HepG2 (cell line): ENCODE measurements around the gene VSTM2A. TPM values are rescaled to one million over a fixed set of nuclear protein-coding genes. Genes with fewer than 3 reads are reported as not detected.

ENCODE experiments used
- ATAC-seq: fragments of 200-7000 bp; cut with Tn5 transposase; 3 replicates; pipeline ENCODE4 v1.9.1; 2020; ENCODE audit warnings: mild to moderate bottlenecking, moderate library complexity
- BruUV-seq: library from RNA; stranded (reverse); fragments of 400-500 nt; replicated peaks from 2 replicates; lab custom pipeline; 2021; lab: Mats Ljungman, UMichigan
- CTCF ChIA-PET: fragments of 300-600 bp; formaldehyde crosslinking; extraction: SDS; loops from one replicate; lab custom pipeline; 2021; ENCODE audit warnings: low total read pairs, inconsistent platforms, low intra/inter-chr PET ratio; lab: Yijun Ruan, JAX
- POLR2A ChIA-PET: fragments of 350-600 bp; sonication (Branson Sonifier 250); formaldehyde crosslinking; loops from one replicate; lab custom pipeline; 2020; ENCODE audit warnings: antibody characterized with exemption, inconsistent platforms; lab: Yijun Ruan, JAX
- DNase-seq: peaks from one replicate; pipeline ENCODE4 v3.0.0-alpha.2; 2015; ENCODE audit warnings: low spot score
- FAIRE-seq: peaks from 3 replicates; lab custom pipeline; 2011; peaks lifted over from hg19 to GRCh38; lab: Jason Lieb, UNC
- H2AFZ ChIP-seq: one replicate; pipeline ENCODE4 v1.6.1; 2011; ENCODE audit warnings: low read length, inconsistent platforms
- H3K27ac ChIP-seq: fragments of 300-600 bp; 3 replicates; pipeline ENCODE4 v1.8.0; 2011; ENCODE audit warnings: mixed run types, mild to moderate bottlenecking, mixed read lengths, low read length, inconsistent platforms; ENCODE audit not compliant: insufficient read depth; ENCODE audit errors: extremely low read length
- H3K27me3 ChIP-seq, 2 experiments: fragments of 200-600 bp in 1 of 2; 2 replicates in 1 of 2; 3 replicates in 1 of 2; pipeline versions ENCODE4 v1.6.0 to v1.8.0; 2011; ENCODE audit warnings: low read length in 2 of 2, mild to moderate bottlenecking in 2 of 2, moderate library complexity in 2 of 2, inconsistent platforms in 1 of 2; ENCODE audit not compliant: insufficient read depth in 2 of 2, control insufficient read depth in 1 of 2
- H3K36me3 ChIP-seq, 2 experiments: fragments of 200-600 bp in 1 of 2; replicated peaks in 1 of 2; 2 replicates in 1 of 2; 3 replicates in 1 of 2; pipeline versions ENCODE4 v1.5.1 to v1.8.0; 2011; ENCODE audit warnings: low read length in 2 of 2, inconsistent platforms in 1 of 2; ENCODE audit not compliant: insufficient read depth in 2 of 2, control insufficient read depth in 1 of 2
- H3K4me1 ChIP-seq: 2 replicates; pipeline ENCODE4 v1.5.1; 2012; ENCODE audit warnings: low read length, inconsistent platforms; ENCODE audit not compliant: insufficient read depth
- H3K4me2 ChIP-seq: 2 replicates; pipeline ENCODE4 v1.6.0; 2011; ENCODE audit warnings: low read depth, low read length, inconsistent platforms
- H3K4me3 ChIP-seq, 3 experiments: fragments of 200-600 bp in 1 of 3; sonication (generic), shearing (Covaris generic) in 1 of 3; replicated peaks in 1 of 3; 2 replicates each; pipeline ENCODE4 v1.5.1; 2011 to 2016; ENCODE audit warnings: low read length in 3 of 3, inconsistent platforms in 2 of 3, low read depth in 2 of 3, mild to moderate bottlenecking in 2 of 3, control low read depth in 1 of 3, mixed read lengths in 1 of 3; ENCODE audit not compliant: insufficient read depth in 1 of 3
- H3K79me2 ChIP-seq: one replicate; pipeline ENCODE4 v1.6.1; 2011; ENCODE audit warnings: low read length, inconsistent platforms; ENCODE audit not compliant: insufficient read depth
- H3K9ac ChIP-seq: 2 replicates; pipeline ENCODE4 v1.6.0; 2011; ENCODE audit warnings: mild to moderate bottlenecking, low read depth, low read length, inconsistent platforms; ENCODE audit not compliant: insufficient read depth
- H3K9me3 ChIP-seq: 2 replicates; pipeline ENCODE4 v1.5.1; 2012; ENCODE audit warnings: mild to moderate bottlenecking, low read length
- H4K20me1 ChIP-seq: 2 replicates; pipeline ENCODE4 v1.6.0; 2011; ENCODE audit warnings: inconsistent platforms, mild to moderate bottlenecking, low read length, moderate library complexity; ENCODE audit not compliant: insufficient read depth
- CBFB ChIP-seq: sonication (generic); formaldehyde crosslinking; IDR thresholded peaks from 2 replicates; pipeline ENCODE4 v1.4.0; 2020; ENCODE audit warnings: missing genetic modification reagents
- HDAC2 ChIP-seq: sonication (generic); formaldehyde crosslinking; IDR thresholded peaks from 2 replicates; pipeline ENCODE4 v1.4.0; 2020; ENCODE audit warnings: missing genetic modification reagents
- KLF11 ChIP-seq: IDR thresholded peaks from 2 replicates; pipeline ENCODE4 v1.6.1; 2016; ENCODE audit warnings: missing compliant biosample characterization
- NFIC ChIP-seq: IDR thresholded peaks from 2 replicates; pipeline ENCODE4 v1.6.1; 2012; ENCODE audit warnings: mild to moderate bottlenecking, low read length, inconsistent platforms
- STAG1 ChIP-seq: sonication (generic); formaldehyde crosslinking; IDR thresholded peaks from 2 replicates; pipeline ENCODE4 v1.4.0; 2020; ENCODE audit warnings: missing genetic modification reagents
- ZFY ChIP-seq: sonication (generic); formaldehyde crosslinking; IDR thresholded peaks from 2 replicates; pipeline ENCODE4 v1.4.0; 2020; ENCODE audit warnings: missing genetic modification reagents
- ZMYM3 ChIP-seq: sonication (generic); formaldehyde crosslinking; IDR thresholded peaks from 2 replicates; pipeline ENCODE4 v1.5.1; 2020; ENCODE audit warnings: mild to moderate bottlenecking, missing genetic modification reagents
- ZNF121 ChIP-seq: sonication (generic); formaldehyde crosslinking; IDR thresholded peaks from 2 replicates; pipeline ENCODE4 v1.5.0; 2020; ENCODE audit warnings: mild to moderate bottlenecking, missing genetic modification reagents
- ZNF230 ChIP-seq: sonication (generic); formaldehyde crosslinking; IDR thresholded peaks from 2 replicates; pipeline ENCODE4 v1.4.0; 2020; ENCODE audit warnings: mild to moderate bottlenecking, missing genetic modification reagents
- ZNF253 ChIP-seq: sonication (generic); formaldehyde crosslinking; IDR thresholded peaks from 2 replicates; pipeline ENCODE4 v1.8.0; 2022; ENCODE audit warnings: mild to moderate bottlenecking, missing genetic modification reagents, borderline replicate concordance
- ZNF776 ChIP-seq: sonication (generic); formaldehyde crosslinking; IDR thresholded peaks from 2 replicates; pipeline ENCODE4 v1.4.0; 2020; ENCODE audit warnings: mild to moderate bottlenecking, missing genetic modification reagents
- WGBS: methylation state at CpG from one replicate; pipeline ENCODE4 v1.1.6; 2017; ENCODE audit warnings: low lambda C conversion rate; 5-methylcytosine and 5-hydroxymethylcytosine counted together
- in situ Hi-C: cut with HindIII; loops from 2 replicates; pipeline ENCODE4 v1.10.0; 2017; ENCODE audit warnings: low pct_unique_long_range_greater_than_20kb; ENCODE audit not compliant: extremely low pct_ligation_motif_present
- intact Hi-C: fragments of 100-400 bp; cut with micrococcal nuclease; formaldehyde crosslinking; loops from one replicate; pipeline ENCODE4 v1.10.0; 2022; ENCODE audit not compliant: unreplicated experiment
- polyA plus RNA-seq, 8 experiments: library from polyadenylated mRNA; depleted of rRNA in 3 of 8; stranded (reverse) in 7 of 8; unstranded in 1 of 8; fragments of >200 nt; fragmentation: Illumina TruSeq in 4 of 8; extraction: Trizol in 4 of 8; gene quantifications; 2 replicates each; pipeline versions ENCODE4 v1.2.1 to v1.2.3, GENCODE V29; 2011 to 2016; ENCODE audit warnings: low read depth in 4 of 8, missing spikeins in 1 of 8, mixed read lengths in 1 of 8; ENCODE audit not compliant: insufficient read depth in 1 of 8
- total RNA-seq, 5 experiments: library from RNA; depleted of rRNA; stranded (reverse); fragments of >200 nt; fragmentation: Illumina TruSeq; extraction: Trizol; gene quantifications; 2 replicates each; pipeline ENCODE4 v1.2.3, GENCODE V29; 2016; ENCODE audit warnings: low read depth in 1 of 5
- TF ChIP-seq, protein P1 (sequence below): sonication (generic); formaldehyde crosslinking; IDR thresholded peaks from 2 replicates; pipeline ENCODE4 v1.8.0; 2022; ENCODE audit warnings: mild to moderate bottlenecking, missing genetic modification reagents, borderline replicate concordance
- TF ChIP-seq, protein P2 (sequence below): sonication (generic); formaldehyde crosslinking; IDR thresholded peaks from 2 replicates; pipeline ENCODE4 v1.5.1; 2020; ENCODE audit warnings: missing genetic modification reagents, mild to moderate bottlenecking, borderline replicate concordance
- TF ChIP-seq, protein P3 (sequence below): sonication (generic); formaldehyde crosslinking; IDR thresholded peaks from 2 replicates; pipeline ENCODE4 v1.4.0; 2020; ENCODE audit warnings: missing genetic modification reagents
- TF ChIP-seq, protein P4 (sequence below): IDR thresholded peaks from 2 replicates; pipeline ENCODE4 v1.6.1; 2016; ENCODE audit warnings: missing compliant biosample characterization, missing genetic modification reagents, borderline replicate concordance
- TF ChIP-seq, protein P5 (sequence below): sonication (generic); formaldehyde crosslinking; IDR thresholded peaks from 2 replicates; pipeline ENCODE4 v1.8.1; 2023; ENCODE audit warnings: missing genetic modification reagents, inconsistent platforms, borderline replicate concordance

The VSTM2A gene
- total and polyA plus RNA-seq, 2 of the 13 experiments (the other 11 are each of a cell fraction or from before 2014, with no cell fraction given) = not detected

DNA sequence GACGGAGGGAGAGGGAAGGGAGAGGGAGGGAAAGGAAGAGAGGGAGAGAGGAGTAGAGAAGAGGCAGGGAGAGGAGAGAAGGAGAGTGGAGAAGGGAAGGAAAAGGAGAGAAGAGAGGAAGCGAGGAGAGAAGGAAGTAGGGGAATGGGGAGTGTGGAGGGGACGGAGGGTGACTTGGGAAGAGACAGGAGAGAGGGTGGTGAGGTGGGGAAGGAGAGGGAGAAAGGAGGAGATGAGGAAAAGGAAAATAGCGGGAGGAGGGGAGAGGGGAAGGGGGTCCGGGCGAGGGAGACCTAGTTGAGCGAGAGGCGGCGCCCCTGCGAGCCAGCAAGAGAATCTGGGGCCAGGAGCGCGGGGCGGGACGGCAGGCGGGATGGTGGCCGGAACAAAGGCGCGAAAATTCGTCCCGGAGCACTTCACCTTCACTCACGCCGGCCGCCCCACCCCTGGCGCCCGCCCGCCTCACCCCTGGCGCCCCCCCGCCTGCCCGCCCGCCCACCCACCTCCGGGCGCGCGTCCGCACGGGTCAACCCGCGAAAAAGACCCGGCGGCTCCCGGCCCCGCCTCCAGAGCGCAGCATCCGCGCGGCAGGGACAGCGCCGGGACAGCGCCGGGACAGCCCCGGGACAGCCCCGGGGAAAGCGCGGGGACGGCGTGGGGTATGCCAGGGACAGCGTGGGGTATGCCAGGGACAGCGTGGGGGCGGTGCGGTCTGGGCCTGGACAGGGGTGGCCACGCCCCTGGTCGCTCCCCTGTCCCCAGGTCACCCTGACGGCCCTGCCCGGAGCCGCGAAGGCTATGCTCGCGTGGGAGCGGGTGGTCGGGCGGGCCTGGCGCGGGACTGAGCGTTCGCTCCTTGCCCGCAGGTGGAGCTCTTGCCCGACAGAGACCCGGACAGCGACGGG lies 4.2 kb downstream of the VSTM2A start (continued):
- TF ChIP-seq, protein P1, sequence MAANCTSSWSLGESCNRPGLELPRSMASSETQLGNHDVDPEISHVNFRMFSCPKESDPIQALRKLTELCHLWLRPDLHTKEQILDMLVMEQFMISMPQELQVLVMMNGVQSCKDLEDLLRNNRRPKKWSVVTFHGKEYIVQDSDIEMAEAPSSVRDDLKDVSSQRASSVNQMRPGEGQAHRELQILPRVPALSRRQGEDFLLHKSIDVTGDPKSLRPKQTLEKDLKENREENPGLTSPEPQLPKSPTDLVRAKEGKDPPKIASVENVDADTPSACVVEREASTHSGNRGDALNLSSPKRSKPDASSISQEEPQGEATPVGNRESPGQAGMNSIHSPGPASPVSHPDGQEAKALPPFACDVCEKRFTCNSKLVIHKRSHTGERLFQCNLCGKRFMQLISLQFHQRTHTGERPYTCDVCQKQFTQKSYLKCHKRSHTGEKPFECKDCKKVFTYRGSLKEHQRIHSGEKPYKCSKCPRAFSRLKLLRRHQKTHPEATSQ (CRISPR knock-in tag) = no peak
- TF ChIP-seq, protein P2, sequence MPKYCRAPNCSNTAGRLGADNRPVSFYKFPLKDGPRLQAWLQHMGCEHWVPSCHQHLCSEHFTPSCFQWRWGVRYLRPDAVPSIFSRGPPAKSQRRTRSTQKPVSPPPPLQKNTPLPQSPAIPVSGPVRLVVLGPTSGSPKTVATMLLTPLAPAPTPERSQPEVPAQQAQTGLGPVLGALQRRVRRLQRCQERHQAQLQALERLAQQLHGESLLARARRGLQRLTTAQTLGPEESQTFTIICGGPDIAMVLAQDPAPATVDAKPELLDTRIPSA = no peak
- TF ChIP-seq STAG1 (CRISPR knock-in tag) (peak; percentile 59), ZNF253 (CRISPR knock-in tag) (no peak)

DNA sequence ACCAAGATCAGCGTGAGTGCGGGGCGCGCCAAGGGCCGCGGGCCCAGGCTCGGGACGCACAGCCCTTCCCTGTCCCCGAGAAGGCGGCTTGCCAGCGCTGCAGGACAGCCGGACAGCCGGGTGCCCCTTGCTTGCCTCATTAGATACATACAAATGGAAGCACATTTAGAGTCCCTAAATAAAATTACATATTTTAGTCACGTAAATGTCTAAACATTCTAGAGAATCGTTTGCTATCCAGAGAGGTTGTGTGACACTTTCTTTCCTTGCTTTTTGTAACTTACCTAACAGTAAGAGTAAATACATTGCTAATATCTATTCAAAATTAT lies 4.8 kb downstream of the VSTM2A start:
- Histone ChIP-seq H2AFZ (no peak overlapping the region), H3K36me3 (no peaks in the 10 kb centered on the region), H3K4me1 (no peaks in the 10 kb centered on the region), H3K27me3 (peaks cover 0 to 35% of the 10 kb centered on the region in 2 experiments; a peak in 4 of 5 replicates), H3K4me2 (peak overlapping the region; percentile 66), H4K20me1 (no peaks in the 10 kb centered on the region), H3K79me2 (no peaks in the 10 kb centered on the region), H3K27ac (no peak overlapping the region), H3K4me3 (peak overlapping the region in 1 of 3 experiments; percentile 50; a peak in 1 of 6 replicates), H3K9ac (no peak overlapping the region), H3K9me3 (no peaks in the 10 kb centered on the region)
- FAIRE-seq = no peak
- ChIA-PET POLR2A (no interaction called here), CTCF (no interaction called here)
- intact Hi-C loops = loop anchor here (1.0 kb wide), 1 partner anchor 117 kb away; no protein-coding TSS in a partner anchor
- ATAC-seq = no peak
- in situ Hi-C loops = loop anchor here (5.0 kb wide), 1 partner anchor 115 kb away; no protein-coding TSS in a partner anchor
- no peak for DNase-seq
- WGBS = 2% methylated on average over 9 of the region's 15 CpGs
- no TSS peak for BruUV-seq
- TF ChIP-seq ZNF230 (CRISPR knock-in tag) (no peak), ZFY (CRISPR knock-in tag) (0 out of 2 replicates have a peak, but pooled peaks have one; percentile 39), ZNF121 (peak; percentile 18; the same call in 1 of the 2 replicates), ZNF776 (no peak), ZMYM3 (CRISPR knock-in tag) (no peak), KLF11 (CRISPR knock-in tag) (no peak), HDAC2 (CRISPR knock-in tag) (0 out of 2 replicates have a peak, but pooled peaks have one; percentile 0), NFIC (no peak), CBFB (CRISPR knock-in tag) (no peak)
- TF ChIP-seq, protein P3, sequence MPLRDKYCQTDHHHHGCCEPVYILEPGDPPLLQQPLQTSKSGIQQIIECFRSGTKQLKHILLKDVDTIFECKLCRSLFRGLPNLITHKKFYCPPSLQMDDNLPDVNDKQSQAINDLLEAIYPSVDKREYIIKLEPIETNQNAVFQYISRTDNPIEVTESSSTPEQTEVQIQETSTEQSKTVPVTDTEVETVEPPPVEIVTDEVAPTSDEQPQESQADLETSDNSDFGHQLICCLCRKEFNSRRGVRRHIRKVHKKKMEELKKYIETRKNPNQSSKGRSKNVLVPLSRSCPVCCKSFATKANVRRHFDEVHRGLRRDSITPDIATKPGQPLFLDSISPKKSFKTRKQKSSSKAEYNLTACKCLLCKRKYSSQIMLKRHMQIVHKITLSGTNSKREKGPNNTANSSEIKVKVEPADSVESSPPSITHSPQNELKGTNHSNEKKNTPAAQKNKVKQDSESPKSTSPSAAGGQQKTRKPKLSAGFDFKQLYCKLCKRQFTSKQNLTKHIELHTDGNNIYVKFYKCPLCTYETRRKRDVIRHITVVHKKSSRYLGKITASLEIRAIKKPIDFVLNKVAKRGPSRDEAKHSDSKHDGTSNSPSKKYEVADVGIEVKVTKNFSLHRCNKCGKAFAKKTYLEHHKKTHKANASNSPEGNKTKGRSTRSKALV (CRISPR knock-in tag) = peak; percentile 92
- TF ChIP-seq, protein P4, sequence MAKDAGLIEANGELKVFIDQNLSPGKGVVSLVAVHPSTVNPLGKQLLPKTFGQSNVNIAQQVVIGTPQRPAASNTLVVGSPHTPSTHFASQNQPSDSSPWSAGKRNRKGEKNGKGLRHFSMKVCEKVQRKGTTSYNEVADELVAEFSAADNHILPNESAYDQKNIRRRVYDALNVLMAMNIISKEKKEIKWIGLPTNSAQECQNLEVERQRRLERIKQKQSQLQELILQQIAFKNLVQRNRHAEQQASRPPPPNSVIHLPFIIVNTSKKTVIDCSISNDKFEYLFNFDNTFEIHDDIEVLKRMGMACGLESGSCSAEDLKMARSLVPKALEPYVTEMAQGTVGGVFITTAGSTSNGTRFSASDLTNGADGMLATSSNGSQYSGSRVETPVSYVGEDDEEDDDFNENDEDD = 0 out of 2 replicates have a peak, but pooled peaks have one; percentile 37
- TF ChIP-seq, protein P5, sequence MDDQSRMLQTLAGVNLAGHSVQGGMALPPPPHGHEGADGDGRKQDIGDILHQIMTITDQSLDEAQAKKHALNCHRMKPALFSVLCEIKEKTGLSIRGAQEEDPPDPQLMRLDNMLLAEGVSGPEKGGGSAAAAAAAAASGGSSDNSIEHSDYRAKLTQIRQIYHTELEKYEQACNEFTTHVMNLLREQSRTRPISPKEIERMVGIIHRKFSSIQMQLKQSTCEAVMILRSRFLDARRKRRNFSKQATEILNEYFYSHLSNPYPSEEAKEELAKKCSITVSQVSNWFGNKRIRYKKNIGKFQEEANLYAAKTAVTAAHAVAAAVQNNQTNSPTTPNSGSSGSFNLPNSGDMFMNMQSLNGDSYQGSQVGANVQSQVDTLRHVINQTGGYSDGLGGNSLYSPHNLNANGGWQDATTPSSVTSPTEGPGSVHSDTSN (CRISPR knock-in tag) = no peak
